Ishikawa (cell line): ENCODE data around the gene UCN3.

ENCODE experiments used
- CEBPB ChIP-seq: IDR thresholded peaks from 2 replicates; pipeline ENCODE4 v1.6.1; 2012
- CREB1 ChIP-seq: IDR thresholded peaks from 2 replicates; pipeline ENCODE4 v1.6.1; 2012; ENCODE audit warnings: low read depth
- EGR1 ChIP-seq: IDR thresholded peaks from 2 replicates; pipeline ENCODE4 v1.6.1; 2012
- EP300 ChIP-seq: IDR thresholded peaks from 2 replicates; pipeline ENCODE4 v1.6.1; 2012; ENCODE audit warnings: borderline replicate concordance
- FOXM1 ChIP-seq: IDR thresholded peaks from 2 replicates; pipeline ENCODE4 v1.6.1; 2012; ENCODE audit warnings: low read depth, borderline replicate concordance
- NFIC ChIP-seq: IDR thresholded peaks from 2 replicates; pipeline ENCODE4 v1.6.1; 2012
- RAD21 ChIP-seq: IDR thresholded peaks from 2 replicates; pipeline ENCODE4 v1.6.1; 2012; ENCODE audit warnings: low read depth
- TAF1 ChIP-seq: IDR thresholded peaks from 2 replicates; pipeline ENCODE4 v1.6.1; 2012; ENCODE audit warnings: low read depth, mild to moderate bottlenecking
- TCF12 ChIP-seq: IDR thresholded peaks from 2 replicates; pipeline ENCODE4 v1.6.1; 2012; ENCODE audit warnings: low read depth
- TEAD4 ChIP-seq: IDR thresholded peaks from 2 replicates; pipeline ENCODE4 v1.6.1; 2012
- YY1 ChIP-seq: IDR thresholded peaks from 2 replicates; pipeline ENCODE4 v1.6.1; 2012; ENCODE audit warnings: low read depth
- TF ChIP-seq, protein P1 (sequence below): IDR thresholded peaks from 2 replicates; pipeline ENCODE4 v1.6.1; 2012
- TF ChIP-seq, protein P2 (sequence below): IDR thresholded peaks from 2 replicates; pipeline ENCODE4 v1.6.1; 2012; ENCODE audit warnings: low read depth, mild to moderate bottlenecking

DNA sequence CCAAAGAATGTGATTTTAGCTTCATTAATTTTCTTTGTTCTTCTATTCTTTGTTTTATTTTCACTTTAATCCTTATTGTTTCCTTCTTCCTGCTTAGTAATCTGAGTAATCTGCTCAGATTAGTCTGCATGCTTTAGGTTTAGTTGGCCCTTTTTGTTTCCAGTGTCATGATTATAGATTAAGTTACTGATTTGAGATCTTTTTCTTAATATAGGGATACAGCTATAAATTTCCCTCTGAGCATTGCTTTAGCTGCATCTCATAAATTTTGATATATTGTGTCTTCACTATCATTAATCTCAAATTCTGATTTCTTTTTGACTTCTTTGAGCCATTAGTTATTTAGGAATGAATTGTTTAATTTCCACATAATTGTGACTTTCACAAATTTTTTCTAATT lies 53.8 kb downstream of the UCN3 start:
- no peak for TF ChIP-seq YY1
- no peak for TF ChIP-seq FOXM1
- no peak for TF ChIP-seq TAF1
- TF ChIP-seq, protein P1, sequence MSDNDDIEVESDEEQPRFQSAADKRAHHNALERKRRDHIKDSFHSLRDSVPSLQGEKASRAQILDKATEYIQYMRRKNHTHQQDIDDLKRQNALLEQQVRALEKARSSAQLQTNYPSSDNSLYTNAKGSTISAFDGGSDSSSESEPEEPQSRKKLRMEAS, result no peak
- TF ChIP-seq CREB1, result no peak
- TF ChIP-seq EGR1, result no peak
- no peak for TF ChIP-seq TCF12
- no peak for TF ChIP-seq RAD21
- TF ChIP-seq, protein P2, sequence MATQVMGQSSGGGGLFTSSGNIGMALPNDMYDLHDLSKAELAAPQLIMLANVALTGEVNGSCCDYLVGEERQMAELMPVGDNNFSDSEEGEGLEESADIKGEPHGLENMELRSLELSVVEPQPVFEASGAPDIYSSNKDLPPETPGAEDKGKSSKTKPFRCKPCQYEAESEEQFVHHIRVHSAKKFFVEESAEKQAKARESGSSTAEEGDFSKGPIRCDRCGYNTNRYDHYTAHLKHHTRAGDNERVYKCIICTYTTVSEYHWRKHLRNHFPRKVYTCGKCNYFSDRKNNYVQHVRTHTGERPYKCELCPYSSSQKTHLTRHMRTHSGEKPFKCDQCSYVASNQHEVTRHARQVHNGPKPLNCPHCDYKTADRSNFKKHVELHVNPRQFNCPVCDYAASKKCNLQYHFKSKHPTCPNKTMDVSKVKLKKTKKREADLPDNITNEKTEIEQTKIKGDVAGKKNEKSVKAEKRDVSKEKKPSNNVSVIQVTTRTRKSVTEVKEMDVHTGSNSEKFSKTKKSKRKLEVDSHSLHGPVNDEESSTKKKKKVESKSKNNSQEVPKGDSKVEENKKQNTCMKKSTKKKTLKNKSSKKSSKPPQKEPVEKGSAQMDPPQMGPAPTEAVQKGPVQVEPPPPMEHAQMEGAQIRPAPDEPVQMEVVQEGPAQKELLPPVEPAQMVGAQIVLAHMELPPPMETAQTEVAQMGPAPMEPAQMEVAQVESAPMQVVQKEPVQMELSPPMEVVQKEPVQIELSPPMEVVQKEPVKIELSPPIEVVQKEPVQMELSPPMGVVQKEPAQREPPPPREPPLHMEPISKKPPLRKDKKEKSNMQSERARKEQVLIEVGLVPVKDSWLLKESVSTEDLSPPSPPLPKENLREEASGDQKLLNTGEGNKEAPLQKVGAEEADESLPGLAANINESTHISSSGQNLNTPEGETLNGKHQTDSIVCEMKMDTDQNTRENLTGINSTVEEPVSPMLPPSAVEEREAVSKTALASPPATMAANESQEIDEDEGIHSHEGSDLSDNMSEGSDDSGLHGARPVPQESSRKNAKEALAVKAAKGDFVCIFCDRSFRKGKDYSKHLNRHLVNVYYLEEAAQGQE, result no peak
- no peak for TF ChIP-seq EP300
- no peak for TF ChIP-seq CEBPB
- no peak for TF ChIP-seq NFIC
- no peak for TF ChIP-seq TEAD4
